ENCODE measurements around the gene PPP5C. TPM values are rescaled to one million over a fixed set of nuclear protein-coding genes. Genes with fewer than 3 reads are reported as not detected.

The PPP5C gene
- total RNA-seq, 3 donors from 2014 or later: 55.3 to 71.6 (median 59.4) TPM

- DNase-seq (peak in 1 of 3 donors; percentile 22), ATAC-seq (no peak)
- intact Hi-C loops (cut with DNase I, micrococcal nuclease): loop anchor here (5.0 kb wide), 1 partner anchor 85 kb away; no protein-coding TSS in a partner anchor
- no peak overlapping the region for H3K4me3 ChIP-seq
- no peaks in the 10 kb centered on the region for H3K36me3 ChIP-seq (ENCODE audit: low read depth)
- no peaks in the 10 kb centered on the region for H3K4me1 ChIP-seq (ENCODE audit: low read depth)
- TF ChIP-seq CTCF (IDR thresholded peaks at IDR 0.05): no peak
- no peaks in the 10 kb centered on the region for H3K9me3 ChIP-seq
Observed at GRCh38 chr19:46402725-46403124, 55.8 kb downstream of the PPP5C start.

DNA sequence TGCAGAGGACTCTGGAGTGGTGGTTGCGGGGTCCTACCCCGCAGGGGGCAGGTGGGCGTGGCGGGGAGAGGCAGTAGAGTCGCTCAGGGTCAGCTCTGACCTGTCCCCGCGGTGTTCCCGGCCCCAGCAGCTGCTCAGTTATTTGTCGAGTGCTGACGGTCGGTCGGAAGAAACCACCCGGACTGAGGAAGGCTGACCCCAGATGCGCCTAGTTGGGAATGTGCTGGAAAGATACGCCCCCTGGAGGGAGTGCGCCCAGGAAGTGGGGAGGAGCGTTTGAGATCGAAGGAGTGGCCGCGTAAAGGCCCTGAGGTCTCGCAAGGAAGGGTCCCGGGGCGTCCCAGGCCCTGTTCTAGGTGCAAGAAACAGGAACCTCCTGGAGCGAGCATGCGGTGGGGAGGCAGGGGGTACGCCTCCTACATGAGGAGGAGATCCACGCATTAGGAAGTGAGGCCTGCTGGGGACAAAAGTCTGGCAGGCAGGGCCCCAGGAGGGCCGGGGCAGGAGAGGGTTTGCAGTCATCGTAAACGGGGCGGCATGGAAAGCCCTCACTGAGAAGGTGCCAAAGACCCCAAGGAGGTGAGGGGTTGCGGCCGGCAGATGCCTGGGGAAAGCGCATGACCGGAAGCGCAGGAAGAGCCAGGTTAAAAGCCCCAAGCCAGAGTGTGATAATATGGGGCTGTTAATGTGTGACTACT is 57.3 kb downstream of the PPP5C start:
- TF ChIP-seq CTCF (IDR thresholded peaks at IDR 0.05): no peak
- Histone ChIP-seq H3K36me3 (ENCODE audit: low read depth) (no peaks in the 10 kb centered on the region), H3K4me1 (ENCODE audit: low read depth) (no peaks in the 10 kb centered on the region), H3K9me3 (no peaks in the 10 kb centered on the region), H3K4me3 (peak overlapping the region; percentile 14)
- ATAC-seq (peak; percentile 87), DNase-seq (peak; percentile 68 to 78 (median 76))
- intact Hi-C loops (cut with DNase I, micrococcal nuclease): loop anchor here (5.0 kb wide), 1 partner anchor 83 kb away; no protein-coding TSS in a partner anchor

- Histone ChIP-seq H3K4me3 (peak overlapping the region; percentile 14), H3K9me3 (no peaks in the 10 kb centered on the region), H3K4me1 (ENCODE audit: low read depth) (no peaks in the 10 kb centered on the region), H3K36me3 (ENCODE audit: low read depth) (no peaks in the 10 kb centered on the region)
- peak; percentile 32 for ATAC-seq
- DNase-seq: peak in 1 of 3 donors; percentile 47
- no peak for TF ChIP-seq CTCF (IDR thresholded peaks at IDR 0.05)
- intact Hi-C loops (cut with DNase I, micrococcal nuclease): loop anchor here (5.0 kb wide), 1 partner anchor 82 kb away; no protein-coding TSS in a partner anchor
Observed at GRCh38 chr19:46404753-46405468, 58.0 kb downstream of the PPP5C start.

GRCh38 chr19:46406976-46407375 is 60.1 kb downstream of the PPP5C start:
- H3K9me3 ChIP-seq: no peaks in the 10 kb centered on the region
- no peaks in the 10 kb centered on the region for H3K36me3 ChIP-seq (ENCODE audit: low read depth)
- peak in 2 of 3 donors; percentile 4 to 12 for DNase-seq
- intact Hi-C loops (cut with DNase I, micrococcal nuclease): no loop called here
- no peaks in the 10 kb centered on the region for H3K4me1 ChIP-seq (ENCODE audit: low read depth)
- TF ChIP-seq CTCF (IDR thresholded peaks at IDR 0.05): no peak
- no peak for ATAC-seq
- H3K4me3 ChIP-seq: no peak overlapping the region

DNA sequence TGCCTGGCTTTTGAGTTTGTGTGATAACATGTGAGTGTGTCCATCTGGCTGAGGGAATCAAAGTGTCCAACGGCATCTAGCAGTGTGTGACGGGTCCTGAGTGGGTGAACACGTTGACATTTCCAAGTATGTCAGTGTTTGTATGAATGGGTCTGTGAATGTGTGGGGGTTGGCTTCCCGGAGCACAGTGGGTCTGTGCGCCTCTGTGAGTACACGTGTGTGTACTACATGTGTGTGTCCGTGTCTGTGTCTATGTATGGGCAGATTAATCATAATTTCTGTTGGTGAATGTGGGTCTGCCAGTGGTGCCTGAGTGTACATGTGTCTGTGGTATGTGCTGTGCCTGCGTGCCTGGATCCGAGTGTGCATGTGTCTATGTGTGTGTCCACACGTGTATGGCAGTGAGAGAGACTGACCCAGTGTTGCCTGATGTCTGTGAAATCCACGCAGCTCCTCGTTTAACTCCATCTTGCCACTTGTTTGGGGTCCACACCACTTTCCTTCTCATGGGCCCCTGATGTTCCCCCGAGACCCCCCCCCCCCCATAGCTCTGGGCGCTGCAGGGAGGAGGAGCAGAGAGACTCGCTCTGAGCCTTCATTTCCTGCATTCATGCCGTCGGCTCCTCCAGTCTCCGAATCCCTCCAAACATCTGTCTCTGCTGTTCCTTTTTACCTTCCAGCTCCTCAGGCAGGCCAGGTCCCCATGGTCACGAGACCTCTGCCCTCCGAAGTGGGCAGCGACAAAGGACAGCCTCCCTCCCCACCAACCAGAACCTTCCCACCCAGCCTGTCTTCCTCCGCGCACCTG is 61.2 kb downstream of the PPP5C start:
- TF ChIP-seq CTCF (IDR thresholded peaks at IDR 0.05): no peak
- Histone ChIP-seq H3K36me3 (ENCODE audit: low read depth) (no peaks in the 10 kb centered on the region), H3K9me3 (no peaks in the 10 kb centered on the region), H3K4me3 (no peak overlapping the region), H3K4me1 (ENCODE audit: low read depth) (no peaks in the 10 kb centered on the region)
- peak in 1 of 3 donors; percentile 17 for DNase-seq
- ATAC-seq: no peak
- intact Hi-C loops (cut with DNase I, micrococcal nuclease): no loop called here

All from mucosa of descending colon (tissue), 3 donors.